ENCODE measurements around the gene PLPP4. TPM values are rescaled to one million over a fixed set of nuclear protein-coding genes. Genes with fewer than 3 reads are reported as not detected.

Gene PLPP4
- total RNA-seq, 1 experiment from 2014 or later, result not detected

DNA sequence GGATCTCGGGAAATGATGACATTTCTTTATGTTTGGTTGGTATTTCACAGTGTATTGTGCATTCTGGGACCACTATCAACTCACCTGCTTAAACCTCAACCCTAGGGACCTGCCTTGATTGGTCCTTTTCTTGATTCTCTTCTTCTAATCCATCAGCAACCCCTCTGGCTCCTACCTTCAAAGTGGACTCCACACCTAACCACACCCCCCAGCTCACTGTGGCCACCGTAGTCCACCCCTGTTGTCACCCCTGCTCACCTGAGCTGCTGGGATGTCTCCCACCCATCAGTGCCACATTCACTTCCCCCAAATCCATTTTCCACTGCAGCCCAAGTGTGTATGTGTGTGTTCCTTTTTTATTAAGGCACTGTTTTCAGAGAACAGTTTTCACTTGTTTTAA, 145.0 kb downstream of the PLPP4 start:
- DNase-seq (ENCODE audit: low spot score), result no peak
- no peaks in the 10 kb centered on the region for H3K9me3 ChIP-seq (ENCODE audit: low read depth, low read length, poor library complexity, severe bottlenecking)
- H3K27ac ChIP-seq (ENCODE audit: low read depth, low read length, poor library complexity, severe bottlenecking), result no peak overlapping the region
- ChIA-PET POLR2A (ENCODE audit: low non-redundant PET) (no interaction called here), CTCF (no interaction called here)
- BruUV-seq (replicated peaks), result no TSS peak
- H3K4me1 ChIP-seq (ENCODE audit: insufficient read depth, low read length, poor library complexity, severe bottlenecking), result no peaks in the 10 kb centered on the region
- intact Hi-C loops (cut with micrococcal nuclease; ENCODE audit: unreplicated experiment), result no loop called here
- no peak for TF ChIP-seq EZH2 (IDR thresholded peaks at IDR 0.05; ENCODE audit: borderline replicate concordance, low read depth, low read length, poor library complexity, severe bottlenecking)
- TF ChIP-seq, protein P1, sequence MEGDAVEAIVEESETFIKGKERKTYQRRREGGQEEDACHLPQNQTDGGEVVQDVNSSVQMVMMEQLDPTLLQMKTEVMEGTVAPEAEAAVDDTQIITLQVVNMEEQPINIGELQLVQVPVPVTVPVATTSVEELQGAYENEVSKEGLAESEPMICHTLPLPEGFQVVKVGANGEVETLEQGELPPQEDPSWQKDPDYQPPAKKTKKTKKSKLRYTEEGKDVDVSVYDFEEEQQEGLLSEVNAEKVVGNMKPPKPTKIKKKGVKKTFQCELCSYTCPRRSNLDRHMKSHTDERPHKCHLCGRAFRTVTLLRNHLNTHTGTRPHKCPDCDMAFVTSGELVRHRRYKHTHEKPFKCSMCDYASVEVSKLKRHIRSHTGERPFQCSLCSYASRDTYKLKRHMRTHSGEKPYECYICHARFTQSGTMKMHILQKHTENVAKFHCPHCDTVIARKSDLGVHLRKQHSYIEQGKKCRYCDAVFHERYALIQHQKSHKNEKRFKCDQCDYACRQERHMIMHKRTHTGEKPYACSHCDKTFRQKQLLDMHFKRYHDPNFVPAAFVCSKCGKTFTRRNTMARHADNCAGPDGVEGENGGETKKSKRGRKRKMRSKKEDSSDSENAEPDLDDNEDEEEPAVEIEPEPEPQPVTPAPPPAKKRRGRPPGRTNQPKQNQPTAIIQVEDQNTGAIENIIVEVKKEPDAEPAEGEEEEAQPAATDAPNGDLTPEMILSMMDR (conservative IDR thresholded peaks at IDR 0.05; ENCODE audit: low read depth, low read length), result no peak
- H3K27me3 ChIP-seq (replicated peaks; ENCODE audit: insufficient read depth, low read depth, low read length, poor library complexity), result peaks cover 17% of the 10 kb centered on the region
- H3K4me3 ChIP-seq (ENCODE audit: low read depth, low read length, poor library complexity, severe bottlenecking), result no peak overlapping the region
- H3K36me3 ChIP-seq (ENCODE audit: insufficient read depth, low read length, poor library complexity, severe bottlenecking), result no peaks in the 10 kb centered on the region

DNA sequence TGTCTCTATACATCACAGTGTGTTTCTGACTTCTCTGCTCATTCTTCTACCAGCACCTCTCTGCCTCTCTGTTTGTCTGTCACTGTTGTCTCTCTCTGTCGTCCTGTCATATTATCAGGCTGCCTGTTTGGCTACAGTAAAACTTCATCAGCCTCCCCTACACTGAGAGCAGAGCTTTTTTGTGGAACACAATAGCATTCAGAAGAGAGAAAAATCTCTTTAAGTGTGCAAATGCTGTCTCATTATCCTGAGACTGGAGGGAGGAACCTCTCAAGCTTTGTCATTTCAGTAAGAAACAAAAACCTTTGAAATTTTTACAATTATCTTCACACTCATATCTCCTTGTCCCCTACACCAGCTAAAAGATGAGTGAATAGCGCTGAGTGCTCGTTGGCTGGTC, 148.4 kb downstream of the PLPP4 start:
- CTCF ChIA-PET, result no interaction called here
- TF ChIP-seq EZH2 (IDR thresholded peaks at IDR 0.05; ENCODE audit: borderline replicate concordance, low read depth, low read length, poor library complexity, severe bottlenecking), result no peak
- TF ChIP-seq, protein P1 (conservative IDR thresholded peaks at IDR 0.05; ENCODE audit: low read depth, low read length), result no peak

DNA sequence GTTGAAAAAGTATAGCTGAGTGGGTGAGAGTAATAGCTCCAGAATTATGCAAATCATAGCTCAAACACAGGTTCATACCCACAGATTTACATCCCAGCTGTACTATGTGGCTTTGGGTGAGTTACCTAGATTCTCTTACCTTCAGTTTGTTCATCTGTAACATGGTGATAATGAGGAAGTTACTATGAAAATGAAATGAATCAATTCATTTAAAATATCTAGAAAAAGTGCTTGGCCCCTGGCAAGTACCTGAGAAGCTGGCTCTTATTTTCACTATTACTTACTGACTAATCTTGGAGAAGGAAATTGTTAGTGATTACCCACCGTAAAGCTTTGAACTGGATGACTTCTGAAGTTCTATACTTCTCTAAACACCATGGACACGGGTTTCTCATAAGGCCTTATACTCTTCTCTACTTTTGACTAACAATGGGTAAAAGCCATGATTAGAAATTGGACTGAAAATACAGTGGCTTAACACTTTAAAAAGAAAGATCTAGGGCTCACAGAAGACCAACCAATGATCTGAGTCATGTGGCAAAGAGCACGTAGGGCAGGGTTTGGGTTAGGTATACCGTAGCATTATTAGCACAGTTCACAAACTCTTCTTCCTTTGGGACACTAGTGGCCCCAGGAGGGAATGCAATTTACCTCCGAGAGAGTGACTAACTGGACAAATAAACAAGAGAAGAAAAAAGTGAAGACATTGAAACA, 149.2 kb downstream of the PLPP4 start:
- POLR2A ChIA-PET (ENCODE audit: low non-redundant PET), result no interaction called here
- Histone ChIP-seq H3K27ac (ENCODE audit: low read depth, low read length, poor library complexity, severe bottlenecking) (no peak overlapping the region), H3K9me3 (ENCODE audit: low read depth, low read length, poor library complexity, severe bottlenecking) (no peaks in the 10 kb centered on the region), H3K4me1 (ENCODE audit: insufficient read depth, low read length, poor library complexity, severe bottlenecking) (no peaks in the 10 kb centered on the region), H3K4me3 (ENCODE audit: low read depth, low read length, poor library complexity, severe bottlenecking) (no peak overlapping the region), H3K27me3 (replicated peaks; ENCODE audit: insufficient read depth, low read depth, low read length, poor library complexity) (no peaks in the 10 kb centered on the region), H3K36me3 (ENCODE audit: insufficient read depth, low read length, poor library complexity, severe bottlenecking) (no peaks in the 10 kb centered on the region)
- intact Hi-C loops (cut with micrococcal nuclease; ENCODE audit: unreplicated experiment), result no loop called here
- CTCF ChIA-PET, result no interaction called here
- BruUV-seq (replicated peaks), result no TSS peak
- DNase-seq (ENCODE audit: low spot score), result no peak
- no peak for TF ChIP-seq EZH2 (IDR thresholded peaks at IDR 0.05; ENCODE audit: borderline replicate concordance, low read depth, low read length, poor library complexity, severe bottlenecking)
- TF ChIP-seq, protein P1 (conservative IDR thresholded peaks at IDR 0.05; ENCODE audit: low read depth, low read length), result no peak

More for the DNA sequence above, 148.4 kb downstream of the PLPP4 start:
- Histone ChIP-seq H3K4me1 (ENCODE audit: insufficient read depth, low read length, poor library complexity, severe bottlenecking) (no peaks in the 10 kb centered on the region), H3K36me3 (ENCODE audit: insufficient read depth, low read length, poor library complexity, severe bottlenecking) (no peaks in the 10 kb centered on the region), H3K4me3 (ENCODE audit: low read depth, low read length, poor library complexity, severe bottlenecking) (no peak overlapping the region), H3K27ac (ENCODE audit: low read depth, low read length, poor library complexity, severe bottlenecking) (no peak overlapping the region), H3K9me3 (ENCODE audit: low read depth, low read length, poor library complexity, severe bottlenecking) (no peaks in the 10 kb centered on the region), H3K27me3 (replicated peaks; ENCODE audit: insufficient read depth, low read depth, low read length, poor library complexity) (no peaks in the 10 kb centered on the region)
- intact Hi-C loops (cut with micrococcal nuclease; ENCODE audit: unreplicated experiment), result no loop called here
- no peak for DNase-seq (ENCODE audit: low spot score)
- BruUV-seq (replicated peaks), result no TSS peak
- POLR2A ChIA-PET (ENCODE audit: low non-redundant PET), result no interaction called here
